SK-N-SH treated with all-trans-retinoic acid at 6 μM for 48 hours (cell line): ENCODE results near the gene MAST4.

Experiments
- ZNF565 ChIP-seq: fragments of 450-650 bp; formaldehyde crosslinking; conservative IDR thresholded peaks from 2 replicates; pipeline ENCODE4 v1.5.0; 2020; ENCODE audit warnings: low read depth, mild to moderate bottlenecking, moderate library complexity
- TF ChIP-seq, protein P1 (sequence below): fragments of 250-450 bp; sonication (Bioruptor Pico); IDR thresholded peaks from 2 replicates; pipeline ENCODE4 v1.5.1; 2020; ENCODE audit warnings: low read depth, mild to moderate bottlenecking, moderate library complexity

GRCh38 chr5:66882606-66883227, 286.5 kb downstream of the MAST4 start:
- no peak for TF ChIP-seq ZNF565
- TF ChIP-seq, protein P1, sequence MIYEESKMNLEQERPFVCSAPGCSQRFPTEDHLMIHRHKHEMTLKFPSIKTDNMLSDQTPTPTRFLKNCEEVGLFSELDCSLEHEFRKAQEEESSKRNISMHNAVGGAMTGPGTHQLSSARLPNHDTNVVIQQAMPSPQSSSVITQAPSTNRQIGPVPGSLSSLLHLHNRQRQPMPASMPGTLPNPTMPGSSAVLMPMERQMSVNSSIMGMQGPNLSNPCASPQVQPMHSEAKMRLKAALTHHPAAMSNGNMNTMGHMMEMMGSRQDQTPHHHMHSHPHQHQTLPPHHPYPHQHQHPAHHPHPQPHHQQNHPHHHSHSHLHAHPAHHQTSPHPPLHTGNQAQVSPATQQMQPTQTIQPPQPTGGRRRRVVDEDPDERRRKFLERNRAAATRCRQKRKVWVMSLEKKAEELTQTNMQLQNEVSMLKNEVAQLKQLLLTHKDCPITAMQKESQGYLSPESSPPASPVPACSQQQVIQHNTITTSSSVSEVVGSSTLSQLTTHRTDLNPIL (CRISPR knock-in tag), result no peak
